Panc1 (cell line): Measurements from ENCODE around the gene METTL22. TPM values are rescaled to one million over a fixed set of nuclear protein-coding genes. Genes with fewer than 3 reads are reported as not detected.

Experiments used
- ATAC-seq: fragments of 200-7000 bp; cut with Tn5 transposase; 2 replicates; pipeline ENCODE4 v1.9.1; 2020; ENCODE audit warnings: mild to moderate bottlenecking, moderate library complexity
- BruUV-seq: library from RNA; stranded (reverse); fragments of 400-500 nt; replicated peaks from 2 replicates; lab custom pipeline; 2021; lab: Mats Ljungman, UMichigan
- CTCF ChIA-PET: fragments of 300-600 bp; sonication (Branson Sonifier 250); formaldehyde crosslinking; loops from one replicate; lab custom pipeline; 2022; ENCODE audit warnings: antibody characterized with exemption; lab: Charles Lee
- POLR2A ChIA-PET: fragments of 300-600 bp; sonication (Branson Sonifier 250); formaldehyde crosslinking; loops from one replicate; lab custom pipeline; 2022; ENCODE audit warnings: antibody characterized with exemption; lab: Charles Lee
- DNase-seq: peaks from one replicate; pipeline ENCODE4 v3.0.0-alpha.2; 2010; ENCODE audit warnings: low read depth, low spot score
- H3K27ac ChIP-seq: 2 replicates; pipeline ENCODE4 v1.5.1; 2011; ENCODE audit warnings: mild to moderate bottlenecking, low read length, inconsistent platforms
- H3K27me3 ChIP-seq: fragments of 200-500 bp; sonication (Bioruptor generic); 2 replicates; pipeline ENCODE4 v1.6.0; 2014; ENCODE audit warnings: low read length, inconsistent platforms; ENCODE audit not compliant: control insufficient read depth, insufficient read depth
- H3K36me3 ChIP-seq: fragments of 200-500 bp; sonication (Bioruptor generic); 2 replicates; pipeline ENCODE4 v1.5.1; 2014; ENCODE audit warnings: inconsistent platforms, mild to moderate bottlenecking, low read length, moderate library complexity; ENCODE audit not compliant: control insufficient read depth, insufficient read depth
- H3K4me1 ChIP-seq: 2 replicates; pipeline ENCODE4 v1.5.1; 2011; ENCODE audit warnings: inconsistent platforms, mild to moderate bottlenecking, low read length, moderate library complexity; ENCODE audit not compliant: control insufficient read depth, insufficient read depth
- H3K4me3 ChIP-seq, 2 experiments: 2 replicates each; pipeline ENCODE4 v1.5.1; 2011 to 2012; ENCODE audit warnings: low read depth in 2 of 2, low read length in 2 of 2, mild to moderate bottlenecking in 2 of 2, inconsistent platforms in 1 of 2, moderate library complexity in 1 of 2
- H3K9me3 ChIP-seq: fragments of 200-500 bp; sonication (Bioruptor generic); 2 replicates; pipeline ENCODE4 v1.5.1; 2014; ENCODE audit warnings: low read depth, mild to moderate bottlenecking, inconsistent platforms, low read length, moderate library complexity; ENCODE audit not compliant: control insufficient read depth, insufficient read depth
- POLR2AphosphoS5 ChIP-seq: IDR thresholded peaks from 2 replicates; pipeline ENCODE4 v1.6.1; 2012; ENCODE audit warnings: mild to moderate bottlenecking, low read depth, low read length, moderate library complexity
- SIN3A ChIP-seq: IDR thresholded peaks from 2 replicates; pipeline ENCODE4 v1.6.1; 2012; ENCODE audit warnings: low read depth, mild to moderate bottlenecking, low read length, moderate library complexity, borderline replicate concordance; ENCODE audit not compliant: insufficient read depth
- TCF7L2 ChIP-seq: IDR thresholded peaks from 2 replicates; pipeline ENCODE4 v1.6.1; 2011; ENCODE audit warnings: mild to moderate bottlenecking, low read depth, low read length, inconsistent platforms
- in situ Hi-C: cut with HindIII; loops from 2 replicates; pipeline ENCODE4 v1.10.0; 2016; ENCODE audit warnings: low sequenced_read_pairs, low pct_unique_long_range_greater_than_20kb
- intact Hi-C: fragments of 100-400 bp; cut with micrococcal nuclease; formaldehyde crosslinking; loops from one replicate; pipeline ENCODE4 v1.10.0; 2022; ENCODE audit not compliant: unreplicated experiment
- total RNA-seq: library from RNA; stranded (reverse); gene quantifications from one replicate; pipeline ENCODE4 v1.2.1, GENCODE V29; 2021; ENCODE audit not compliant: unreplicated experiment
- TF ChIP-seq, protein P1 (sequence below), 2 experiments: IDR thresholded peaks; 2 replicates each; pipeline ENCODE4 v1.6.1; 2011 to 2012; ENCODE audit warnings: low read depth in 2 of 2, control low read depth in 1 of 2, low read length in 1 of 2, mild to moderate bottlenecking in 1 of 2, moderate library complexity in 1 of 2; ENCODE audit not compliant: insufficient read depth in 1 of 2
- TF ChIP-seq, protein P2 (sequence below): fragments of 450-650 bp; IDR thresholded peaks from 2 replicates; pipeline ENCODE4 v1.5.1; 2017; ENCODE audit warnings: mild to moderate bottlenecking

Gene METTL22
- total RNA-seq, 1 experiment from 2014 or later: 31.8 TPM

DNA sequence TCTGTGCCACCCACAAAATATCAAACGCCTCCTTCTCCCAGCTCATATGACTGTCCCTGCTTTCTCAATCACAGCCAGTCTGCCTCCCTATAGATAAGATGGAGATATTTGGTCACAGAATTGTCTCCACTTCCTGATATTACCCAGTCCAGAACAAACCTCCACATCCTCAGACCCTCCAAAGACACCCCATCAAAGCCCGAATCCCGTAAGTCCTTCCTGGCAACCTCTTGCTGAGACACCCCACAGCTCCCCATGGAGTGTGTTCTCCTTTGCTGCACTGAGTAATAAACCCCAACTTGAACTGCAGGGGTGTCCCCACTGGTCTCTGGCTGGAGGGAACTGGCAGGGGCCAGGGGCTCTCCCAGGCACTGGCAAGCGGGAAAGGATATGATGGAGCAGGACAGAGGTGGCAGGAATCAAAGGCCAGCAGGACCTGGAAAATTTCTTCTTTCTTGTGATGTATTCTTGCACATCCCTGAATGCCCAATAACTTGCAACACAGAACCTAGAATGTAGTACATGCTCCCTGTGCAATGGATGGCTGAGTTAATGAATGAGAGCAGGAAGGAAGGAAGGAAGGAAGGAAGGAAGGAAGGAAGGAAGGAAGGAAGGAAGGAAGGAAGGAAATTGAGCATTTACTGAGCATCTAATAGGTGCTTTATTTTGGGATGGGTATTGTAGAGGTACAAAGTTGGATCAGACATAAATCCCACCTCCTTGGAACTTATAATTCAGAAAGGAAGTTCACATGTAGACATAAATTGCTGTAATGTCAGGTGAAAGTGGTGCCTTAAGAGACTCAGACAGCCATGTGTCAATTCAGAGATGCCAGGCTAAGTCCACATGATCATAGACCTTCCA is 45.1 kb upstream of the METTL22 start:
- TF ChIP-seq, protein P1, sequence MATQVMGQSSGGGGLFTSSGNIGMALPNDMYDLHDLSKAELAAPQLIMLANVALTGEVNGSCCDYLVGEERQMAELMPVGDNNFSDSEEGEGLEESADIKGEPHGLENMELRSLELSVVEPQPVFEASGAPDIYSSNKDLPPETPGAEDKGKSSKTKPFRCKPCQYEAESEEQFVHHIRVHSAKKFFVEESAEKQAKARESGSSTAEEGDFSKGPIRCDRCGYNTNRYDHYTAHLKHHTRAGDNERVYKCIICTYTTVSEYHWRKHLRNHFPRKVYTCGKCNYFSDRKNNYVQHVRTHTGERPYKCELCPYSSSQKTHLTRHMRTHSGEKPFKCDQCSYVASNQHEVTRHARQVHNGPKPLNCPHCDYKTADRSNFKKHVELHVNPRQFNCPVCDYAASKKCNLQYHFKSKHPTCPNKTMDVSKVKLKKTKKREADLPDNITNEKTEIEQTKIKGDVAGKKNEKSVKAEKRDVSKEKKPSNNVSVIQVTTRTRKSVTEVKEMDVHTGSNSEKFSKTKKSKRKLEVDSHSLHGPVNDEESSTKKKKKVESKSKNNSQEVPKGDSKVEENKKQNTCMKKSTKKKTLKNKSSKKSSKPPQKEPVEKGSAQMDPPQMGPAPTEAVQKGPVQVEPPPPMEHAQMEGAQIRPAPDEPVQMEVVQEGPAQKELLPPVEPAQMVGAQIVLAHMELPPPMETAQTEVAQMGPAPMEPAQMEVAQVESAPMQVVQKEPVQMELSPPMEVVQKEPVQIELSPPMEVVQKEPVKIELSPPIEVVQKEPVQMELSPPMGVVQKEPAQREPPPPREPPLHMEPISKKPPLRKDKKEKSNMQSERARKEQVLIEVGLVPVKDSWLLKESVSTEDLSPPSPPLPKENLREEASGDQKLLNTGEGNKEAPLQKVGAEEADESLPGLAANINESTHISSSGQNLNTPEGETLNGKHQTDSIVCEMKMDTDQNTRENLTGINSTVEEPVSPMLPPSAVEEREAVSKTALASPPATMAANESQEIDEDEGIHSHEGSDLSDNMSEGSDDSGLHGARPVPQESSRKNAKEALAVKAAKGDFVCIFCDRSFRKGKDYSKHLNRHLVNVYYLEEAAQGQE (IDR thresholded peaks at IDR 0.05; ENCODE audit: insufficient read depth in 1 of 2, low read depth in 2 of 2, low read length in 1 of 2): no peak
- TF ChIP-seq TCF7L2: no peak
- TF ChIP-seq POLR2AphosphoS5: no peak
- TF ChIP-seq SIN3A: no peak
- TF ChIP-seq, protein P2, sequence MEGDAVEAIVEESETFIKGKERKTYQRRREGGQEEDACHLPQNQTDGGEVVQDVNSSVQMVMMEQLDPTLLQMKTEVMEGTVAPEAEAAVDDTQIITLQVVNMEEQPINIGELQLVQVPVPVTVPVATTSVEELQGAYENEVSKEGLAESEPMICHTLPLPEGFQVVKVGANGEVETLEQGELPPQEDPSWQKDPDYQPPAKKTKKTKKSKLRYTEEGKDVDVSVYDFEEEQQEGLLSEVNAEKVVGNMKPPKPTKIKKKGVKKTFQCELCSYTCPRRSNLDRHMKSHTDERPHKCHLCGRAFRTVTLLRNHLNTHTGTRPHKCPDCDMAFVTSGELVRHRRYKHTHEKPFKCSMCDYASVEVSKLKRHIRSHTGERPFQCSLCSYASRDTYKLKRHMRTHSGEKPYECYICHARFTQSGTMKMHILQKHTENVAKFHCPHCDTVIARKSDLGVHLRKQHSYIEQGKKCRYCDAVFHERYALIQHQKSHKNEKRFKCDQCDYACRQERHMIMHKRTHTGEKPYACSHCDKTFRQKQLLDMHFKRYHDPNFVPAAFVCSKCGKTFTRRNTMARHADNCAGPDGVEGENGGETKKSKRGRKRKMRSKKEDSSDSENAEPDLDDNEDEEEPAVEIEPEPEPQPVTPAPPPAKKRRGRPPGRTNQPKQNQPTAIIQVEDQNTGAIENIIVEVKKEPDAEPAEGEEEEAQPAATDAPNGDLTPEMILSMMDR: no peak
- no peak for DNase-seq
- no peak for ATAC-seq
- Histone ChIP-seq H3K27me3 (peaks cover 9% of the 10 kb centered on the region; the same call in 1 of the 2 replicates), H3K36me3 (no peaks in the 10 kb centered on the region), H3K4me3 (no peak overlapping the region), H3K9me3 (no peaks in the 10 kb centered on the region), H3K4me1 (no peaks in the 10 kb centered on the region), H3K27ac (no peak overlapping the region)
- POLR2A ChIA-PET: no interaction called here
- intact Hi-C loops: loop anchor here (10.0 kb wide), 1 partner anchor 288 kb away; the partner anchor contains the start of gene CARHSP1
- in situ Hi-C loops: no loop called here
- CTCF ChIA-PET: no interaction called here
- BruUV-seq: no TSS peak

DNA sequence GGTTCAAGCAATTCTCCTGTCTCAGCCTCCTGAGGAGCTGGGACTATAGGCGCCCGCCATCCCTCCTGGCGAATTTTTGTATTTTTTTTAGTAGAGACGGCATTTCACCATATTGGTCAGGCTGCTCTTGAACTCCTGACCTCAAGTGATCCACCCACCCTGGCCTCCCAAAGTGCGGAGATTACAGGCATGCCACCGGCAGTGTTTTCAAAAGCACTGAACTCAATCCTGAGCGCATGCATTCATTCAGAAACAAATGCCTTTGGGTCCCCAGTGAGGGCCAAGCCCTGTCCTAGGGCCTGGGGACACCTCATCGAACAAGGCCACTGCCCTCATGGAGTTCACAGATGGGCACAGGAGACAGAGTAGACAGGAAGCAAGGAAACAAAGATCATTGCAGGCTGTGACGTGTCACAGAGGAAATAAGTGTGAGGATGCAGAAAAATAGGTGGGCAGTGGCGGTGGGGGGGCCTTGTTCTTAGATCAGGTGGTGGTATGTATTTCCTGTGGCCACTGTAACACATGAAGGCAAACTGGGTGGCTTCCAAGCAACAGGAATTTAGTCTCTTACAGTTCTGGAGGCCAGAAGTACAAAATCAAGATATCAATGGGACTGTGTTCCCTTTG is 43.7 kb upstream of the METTL22 start:
- H3K27me3 ChIP-seq: peaks cover 9% of the 10 kb centered on the region; the same call in 1 of the 2 replicates
- H3K9me3 ChIP-seq: no peaks in the 10 kb centered on the region
- in situ Hi-C loops: no loop called here
- TF ChIP-seq SIN3A: no peak
- intact Hi-C loops: loop anchor here (10.0 kb wide), 1 partner anchor 287 kb away; the partner anchor contains the start of gene CARHSP1
- H3K36me3 ChIP-seq: no peaks in the 10 kb centered on the region
- no peak for ATAC-seq
- CTCF ChIA-PET: interaction anchor here (0.7 kb wide), 1 partner anchor 48 kb away, joined by 4 read pairs; no protein-coding TSS in a partner anchor
- DNase-seq: no peak
- no peak overlapping the region for H3K27ac ChIP-seq
- no peaks in the 10 kb centered on the region for H3K4me1 ChIP-seq
- POLR2A ChIA-PET: no interaction called here
- BruUV-seq: no TSS peak
- H3K4me3 ChIP-seq: no peak overlapping the region
